Measurements from ENCODE around the gene RNF8.

DNA sequence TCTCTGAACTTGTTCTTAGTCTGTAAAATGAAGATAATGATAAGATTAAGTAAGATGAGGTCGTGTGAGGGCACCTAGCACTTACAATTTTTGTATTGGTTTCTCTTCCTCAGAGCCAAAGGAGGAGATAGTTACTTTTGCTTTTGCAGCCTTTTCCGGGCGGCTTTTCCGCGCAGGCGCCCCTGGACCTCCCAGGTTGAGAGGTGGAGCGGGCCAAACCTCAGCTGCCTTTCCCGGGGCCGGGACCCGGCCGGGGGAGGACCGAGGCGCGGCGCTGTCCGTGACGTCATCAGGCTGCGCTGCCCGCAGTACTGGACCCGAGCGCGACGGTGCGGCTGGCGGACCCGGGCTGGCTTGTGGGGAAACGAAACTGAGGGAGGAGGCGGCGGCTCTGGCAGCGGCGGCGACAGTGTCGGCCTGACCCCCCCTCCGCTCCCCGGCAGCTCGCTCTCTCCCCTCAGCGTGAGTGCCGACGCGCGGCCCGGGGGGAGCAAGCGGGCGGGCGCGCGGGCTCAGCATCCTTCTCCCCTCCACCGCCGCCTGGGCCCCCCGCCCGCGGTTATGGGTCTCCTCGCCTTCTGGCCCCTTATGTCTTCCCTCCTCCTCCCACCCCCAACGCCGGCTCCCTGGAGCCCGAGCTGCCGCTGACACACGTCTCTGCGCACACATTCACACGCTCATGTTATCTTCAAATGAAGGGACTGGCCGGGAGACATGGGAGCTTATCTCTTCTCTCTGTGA is 79.3 kb downstream of the RNF8 start, which contains the start of gene CMTR1:
- TF ChIP-seq, protein P1, sequence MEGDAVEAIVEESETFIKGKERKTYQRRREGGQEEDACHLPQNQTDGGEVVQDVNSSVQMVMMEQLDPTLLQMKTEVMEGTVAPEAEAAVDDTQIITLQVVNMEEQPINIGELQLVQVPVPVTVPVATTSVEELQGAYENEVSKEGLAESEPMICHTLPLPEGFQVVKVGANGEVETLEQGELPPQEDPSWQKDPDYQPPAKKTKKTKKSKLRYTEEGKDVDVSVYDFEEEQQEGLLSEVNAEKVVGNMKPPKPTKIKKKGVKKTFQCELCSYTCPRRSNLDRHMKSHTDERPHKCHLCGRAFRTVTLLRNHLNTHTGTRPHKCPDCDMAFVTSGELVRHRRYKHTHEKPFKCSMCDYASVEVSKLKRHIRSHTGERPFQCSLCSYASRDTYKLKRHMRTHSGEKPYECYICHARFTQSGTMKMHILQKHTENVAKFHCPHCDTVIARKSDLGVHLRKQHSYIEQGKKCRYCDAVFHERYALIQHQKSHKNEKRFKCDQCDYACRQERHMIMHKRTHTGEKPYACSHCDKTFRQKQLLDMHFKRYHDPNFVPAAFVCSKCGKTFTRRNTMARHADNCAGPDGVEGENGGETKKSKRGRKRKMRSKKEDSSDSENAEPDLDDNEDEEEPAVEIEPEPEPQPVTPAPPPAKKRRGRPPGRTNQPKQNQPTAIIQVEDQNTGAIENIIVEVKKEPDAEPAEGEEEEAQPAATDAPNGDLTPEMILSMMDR (IDR thresholded peaks at IDR 0.05 in 8 of 11, conservative IDR thresholded peaks at IDR 0.05 in 3 of 11), result peak in 5 of 11 experiments; percentile 12 to 27 (median 20)
- TF ChIP-seq POLR2A (IDR thresholded peaks at IDR 0.05), result peak in 2 of 3 donors; percentile 49 to 67
